Activated CD8-positive, alpha-beta memory T cell treated with anti-CD3 and anti-CD28 coated beads for 1 hour (primary cell): Measurements from ENCODE around the gene ZNF185.
"Not testable (repeated sequence)": the region's sequence is repeated elsewhere in the genome, so short reads cannot be mapped to it uniquely, and the experiment has no call there.

Experiments used
- DNase-seq, 2 donors: peaks; one replicate each; pipeline ENCODE4 v3.0.0-alpha.2; 2020; ENCODE audit warnings: low read depth in 1 of 2; ENCODE audit errors: extremely low read depth in 1 of 2

The ZNF185 gene

GRCh38 chrX:152895121-152895520 is 2.7 kb upstream of the ZNF185 start:
- no peak for DNase-seq

DNA sequence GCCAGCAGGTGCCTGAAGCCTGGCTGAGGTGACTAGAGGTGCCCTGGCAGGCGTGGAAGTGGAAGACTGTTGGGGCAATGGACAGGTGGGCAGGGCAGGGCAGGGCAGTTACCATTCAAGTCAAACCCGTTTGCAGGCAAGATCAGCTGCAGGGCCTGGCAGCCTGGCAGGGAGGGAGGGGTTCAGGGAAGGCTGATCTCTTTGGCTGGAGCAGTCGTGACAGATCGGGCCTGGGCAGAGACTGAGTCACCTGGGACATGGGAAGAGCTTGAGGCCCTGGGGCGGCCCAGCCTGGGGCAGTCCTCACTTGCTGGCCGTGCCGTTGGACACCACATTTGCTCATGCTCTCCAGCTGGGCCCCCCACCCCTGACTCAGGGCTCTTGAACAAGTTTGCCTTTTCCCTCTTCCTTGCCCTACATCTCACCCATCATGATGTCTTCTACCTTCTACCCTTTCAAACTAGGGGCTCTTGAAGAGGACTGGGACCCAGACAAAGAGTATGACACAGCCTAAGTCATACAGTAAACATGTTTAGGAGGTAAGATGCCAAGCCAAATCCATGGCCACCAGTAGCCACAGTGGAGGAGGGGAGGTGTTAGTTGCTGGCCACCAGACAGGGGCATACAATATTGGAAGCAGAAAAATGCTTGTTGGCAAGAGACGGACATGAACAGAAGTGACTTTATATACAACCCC is 2.0 kb upstream of the ZNF185 start:
- no peak for DNase-seq

DNA sequence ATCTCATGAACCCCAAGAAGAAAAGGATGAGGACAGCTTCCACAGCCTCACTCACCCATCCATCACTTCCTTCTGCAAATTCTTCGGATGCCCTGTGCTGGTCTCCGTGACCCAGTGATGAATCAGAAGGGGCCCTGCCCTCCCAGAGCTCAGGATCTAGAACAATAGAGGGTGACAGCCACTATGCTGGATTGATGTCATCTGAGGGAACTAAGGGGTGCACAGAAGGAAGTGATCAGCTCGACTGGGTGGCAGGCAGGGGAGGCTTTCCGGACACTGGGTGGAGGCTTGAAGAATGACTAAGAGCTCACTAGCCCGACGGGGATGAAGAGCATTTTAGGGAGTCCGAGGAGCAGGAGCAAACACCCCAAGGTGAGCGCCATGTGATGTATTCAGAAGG is 1.4 kb upstream of the ZNF185 start:
- no peak for DNase-seq

GRCh38 chrX:152898442-152898841 is 575 bp downstream of the ZNF185 start:
- DNase-seq = no peak

DNA sequence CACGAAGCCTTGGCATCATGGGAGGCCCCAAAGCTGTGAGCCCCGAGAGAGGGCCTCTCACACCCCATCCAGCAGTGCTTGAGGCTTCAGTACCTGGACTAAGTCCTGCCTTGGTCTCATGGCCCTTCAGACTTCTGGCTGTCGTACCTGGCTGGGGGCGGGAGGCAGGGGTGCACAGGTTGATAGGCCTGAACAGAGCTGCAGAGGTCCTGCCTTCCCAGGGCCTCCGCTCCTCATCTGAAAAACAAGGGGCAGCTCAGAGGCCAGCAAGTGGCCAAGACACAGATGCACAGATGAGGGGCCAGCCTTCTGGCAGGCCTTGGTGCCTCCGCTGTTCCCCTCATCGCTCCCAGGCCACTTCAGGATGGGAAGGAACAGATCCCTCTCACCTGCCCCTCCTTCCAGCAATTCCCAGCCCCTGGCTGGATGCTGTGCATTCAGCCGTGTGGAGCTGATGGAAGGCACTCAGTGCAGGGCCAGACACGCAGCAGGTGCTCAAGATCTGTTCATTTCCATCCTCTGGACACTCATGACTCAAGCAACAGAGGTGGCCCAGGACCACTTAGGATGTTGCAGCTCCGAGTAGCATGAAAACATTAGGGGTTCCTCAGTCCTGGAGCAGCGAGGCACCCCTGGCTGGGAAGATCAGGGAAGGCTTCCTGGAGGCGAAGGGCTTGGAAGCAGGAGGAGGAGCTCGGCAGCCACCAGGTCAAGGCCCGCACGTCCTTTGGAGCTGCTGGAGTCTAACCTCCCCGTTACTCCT is 1.4 kb downstream of the ZNF185 start:
- DNase-seq = no peak

DNA sequence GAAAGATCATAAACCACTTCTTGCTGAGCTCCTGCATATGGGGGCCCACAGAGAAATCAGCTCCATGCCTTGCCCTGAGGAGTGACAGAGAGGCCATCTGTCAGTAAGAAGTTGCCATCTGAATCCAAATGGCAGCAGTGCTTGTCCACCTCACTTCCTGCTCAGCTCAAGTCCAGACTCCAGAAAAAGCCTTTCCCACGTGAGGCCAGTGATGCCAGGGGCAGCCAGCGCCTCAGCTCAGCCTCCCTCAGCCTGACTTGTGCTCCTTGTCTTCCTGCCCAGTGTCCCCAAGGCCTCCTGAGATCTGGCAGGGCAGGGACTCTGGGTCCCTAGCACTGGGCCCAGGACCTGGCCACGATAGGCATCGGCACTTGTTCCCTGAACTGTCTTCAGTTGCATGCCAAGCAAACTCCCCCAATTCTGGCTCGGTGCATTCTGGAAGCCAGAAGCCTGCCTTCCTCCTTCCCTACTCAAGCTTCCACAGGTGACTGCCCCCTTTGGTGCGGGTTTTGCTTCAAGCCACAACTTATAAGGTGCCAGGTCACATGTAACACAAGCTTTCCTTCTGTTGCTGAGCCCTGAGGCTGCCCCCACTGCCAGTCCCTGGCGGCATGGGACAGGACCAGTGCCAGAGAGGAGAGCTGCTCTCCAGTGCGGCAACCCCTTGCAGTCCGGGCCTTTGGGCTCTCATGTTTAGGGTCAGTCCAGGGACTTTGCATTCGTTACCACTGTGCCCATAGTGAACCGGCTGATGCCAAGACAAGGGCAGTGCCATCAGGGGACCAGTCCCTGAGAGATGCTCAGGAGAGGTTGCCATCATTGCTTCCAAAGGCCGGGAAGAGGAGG is 2.2 kb downstream of the ZNF185 start:
- DNase-seq = no peak

GRCh38 chrX:152900937-152901445 is 3.1 kb downstream of the ZNF185 start:
- DNase-seq = no peak

GRCh38 chrX:152901816-152902501 is 4.1 kb downstream of the ZNF185 start:
- DNase-seq = no peak

GRCh38 chrX:152902502-152902820 is 4.6 kb downstream of the ZNF185 start:
- no peak for DNase-seq

DNA sequence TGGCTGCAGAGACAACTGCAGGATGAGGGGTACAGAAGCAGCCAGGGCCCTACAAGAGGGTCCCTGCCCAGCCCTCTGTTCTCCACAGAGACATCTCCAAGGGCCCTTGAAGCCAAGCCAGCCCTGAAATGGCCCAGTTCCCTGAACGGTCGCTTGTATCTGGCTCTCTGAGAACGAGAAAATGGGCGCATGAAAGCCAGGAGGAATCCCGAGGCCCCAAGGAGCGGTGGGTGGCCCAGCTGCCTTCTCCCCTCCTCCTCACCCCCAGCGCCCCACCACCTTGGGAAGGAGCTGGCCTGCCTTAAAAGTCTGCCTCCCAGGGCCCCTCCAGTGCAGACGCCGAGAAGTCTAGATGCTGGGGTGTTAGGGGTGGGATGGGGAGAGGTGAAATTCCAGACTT is 5.7 kb downstream of the ZNF185 start:
- DNase-seq = no peak

GRCh38 chrX:152904151-152905080 is 6.5 kb downstream of the ZNF185 start:
- peak in 1 of 2 donors; percentile 1 for DNase-seq

DNA sequence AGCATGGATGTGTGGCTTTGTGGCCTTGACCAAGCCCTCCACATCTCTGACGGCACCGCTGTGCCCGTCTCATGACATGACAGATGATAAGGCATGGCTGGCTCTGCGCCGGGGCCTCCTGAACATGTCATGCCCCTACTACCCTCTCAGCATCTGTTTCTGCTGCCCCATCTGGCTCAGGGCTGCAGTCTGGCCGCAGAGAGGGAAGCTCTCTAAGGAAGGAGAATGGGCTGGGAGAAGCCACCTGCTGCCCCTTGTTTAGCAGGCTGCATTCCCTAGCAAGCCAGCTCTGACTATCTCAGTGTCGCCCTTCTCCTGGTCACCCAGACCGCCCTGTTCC is 7.2 kb downstream of the ZNF185 start:
- no peak for DNase-seq

DNA sequence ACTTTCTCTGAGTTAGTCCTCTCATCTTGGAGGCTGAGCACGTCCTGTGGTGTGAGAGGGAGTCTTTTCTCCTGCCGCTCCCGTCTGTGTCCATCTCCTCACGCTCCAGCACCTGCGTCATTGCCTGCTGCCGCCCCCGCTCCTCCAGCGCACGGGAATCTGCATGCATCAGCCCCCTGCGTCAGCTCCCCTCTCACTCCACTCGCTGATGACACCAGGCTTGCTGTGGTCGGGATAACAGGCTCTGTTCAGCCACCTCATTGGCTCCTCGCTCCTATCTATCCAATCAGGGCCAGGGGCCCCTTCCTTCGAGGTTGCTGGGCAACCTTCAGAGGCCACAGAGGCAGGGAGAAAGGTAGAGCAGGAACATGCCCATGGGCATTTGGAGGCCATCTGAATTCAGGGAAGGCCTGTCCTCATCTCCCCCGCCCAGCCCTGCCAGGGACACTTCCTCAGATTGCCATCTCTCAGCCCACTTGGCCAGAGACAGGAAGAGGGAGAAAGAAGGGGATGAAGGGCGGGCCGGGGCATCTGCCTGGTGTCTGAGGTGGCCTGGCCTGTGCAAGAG is 9.3 kb downstream of the ZNF185 start:
- no peak for DNase-seq

DNA sequence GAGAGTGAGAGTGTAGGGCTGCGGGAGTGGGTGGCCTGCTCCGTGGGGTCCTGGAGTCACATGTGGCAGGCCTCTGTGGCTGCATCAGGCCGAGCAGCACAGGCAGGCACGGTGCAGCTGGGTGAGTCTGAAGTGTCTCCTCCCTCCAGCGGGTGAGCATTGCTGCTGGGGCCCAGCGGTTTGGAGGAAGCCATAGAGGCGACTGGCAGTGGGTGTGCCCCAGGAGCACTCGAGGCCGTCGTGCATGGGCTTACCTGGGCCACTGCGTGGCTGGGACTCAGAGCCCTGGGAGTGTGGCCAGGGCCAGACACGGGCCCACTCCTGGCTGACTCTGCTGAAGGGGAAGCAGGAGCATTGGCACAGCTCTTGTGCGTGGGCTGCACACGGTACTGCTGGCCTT is 10.6 kb downstream of the ZNF185 start:
- no peak for DNase-seq

GRCh38 chrX:152910018-152910417 is 12.2 kb downstream of the ZNF185 start:
- not testable (repeated sequence) for DNase-seq

GRCh38 chrX:152912106-152912505 is 14.2 kb downstream of the ZNF185 start:
- no peak for DNase-seq

GRCh38 chrX:152912641-152913040 is 14.8 kb downstream of the ZNF185 start:
- no peak for DNase-seq

GRCh38 chrX:152913346-152913745 is 15.5 kb downstream of the ZNF185 start:
- no peak for DNase-seq

DNA sequence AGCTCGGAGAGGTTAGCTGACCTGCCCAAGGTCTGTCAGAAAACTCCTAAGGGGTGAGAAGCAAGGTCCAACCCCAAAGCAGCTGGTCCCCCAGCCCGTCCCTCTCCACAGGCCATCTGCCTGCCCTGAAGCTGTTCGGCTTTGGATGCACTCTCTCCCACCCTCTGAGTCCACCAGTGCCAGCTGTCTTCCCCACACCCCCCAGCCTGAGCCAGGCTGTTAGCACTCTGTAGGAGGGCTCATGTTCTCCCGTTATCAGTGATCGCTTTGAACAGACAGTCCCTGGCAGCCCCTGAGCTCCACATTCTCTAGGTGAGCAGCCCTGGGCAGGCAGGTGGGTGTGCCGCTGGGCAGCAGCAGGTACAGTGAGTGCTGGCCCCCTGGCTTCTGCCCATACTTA is 16.0 kb downstream of the ZNF185 start:
- DNase-seq = no peak
